Glutamatergic neuron (in vitro differentiated cells): ENCODE results near the gene CNRIP1. TPM values are rescaled to one million over a fixed set of nuclear protein-coding genes. Genes with fewer than 3 reads are reported as not detected.

Experiments
- DNase-seq: peaks from one replicate; pipeline ENCODE4 v3.0.0; 2022
- H3K27ac Mint-ChIP-seq: one replicate; pipeline ENCODE4 v1.8.0; 2020; ENCODE audit warnings: mild to moderate bottlenecking, mixed read lengths, inconsistent platforms; ENCODE audit not compliant: unreplicated experiment
- H3K27me3 Mint-ChIP-seq: one replicate; pipeline ENCODE4 v1.8.0; 2020; ENCODE audit warnings: mild to moderate bottlenecking, moderate library complexity, mixed read lengths, inconsistent platforms; ENCODE audit not compliant: unreplicated experiment
- H3K36me3 Mint-ChIP-seq: one replicate; pipeline ENCODE4 v1.8.0; 2020; ENCODE audit warnings: mild to moderate bottlenecking, mixed read lengths, inconsistent platforms; ENCODE audit not compliant: unreplicated experiment
- H3K4me1 Mint-ChIP-seq: one replicate; pipeline ENCODE4 v1.8.0; 2020; ENCODE audit warnings: mild to moderate bottlenecking, low read depth, mixed read lengths, inconsistent platforms; ENCODE audit not compliant: unreplicated experiment
- H3K4me3 Mint-ChIP-seq: one replicate; pipeline ENCODE4 v1.8.0; 2020; ENCODE audit warnings: mild to moderate bottlenecking, mixed read lengths, inconsistent platforms; ENCODE audit not compliant: unreplicated experiment
- H3K9me3 Mint-ChIP-seq: one replicate; pipeline ENCODE4 v1.8.0; 2020; ENCODE audit warnings: mild to moderate bottlenecking, moderate library complexity, mixed read lengths, inconsistent platforms; ENCODE audit not compliant: unreplicated experiment
- CTCF ChIP-seq: fragments of 200-600 bp; sonication (generic); IDR thresholded peaks from one replicate; pipeline ENCODE4 v1.5.0; 2021; ENCODE audit not compliant: partially characterized antibody, unreplicated experiment
- total RNA-seq: library from RNA; stranded (reverse); fragmentation: NEBNext Ultra II Directional; extraction: Animal tissue kit (Norgen Biotek cat#: 25700); gene quantifications from one replicate; pipeline ENCODE4 v1.2.1, GENCODE V29; 2021; ENCODE audit not compliant: unreplicated experiment

CNRIP1 gene
- total RNA-seq, 1 donor from 2014 or later = 28.0 TPM

GRCh38 chr2:68245066-68245465 lies 74.7 kb downstream of the CNRIP1 start:
- Mint-ChIP-seq H3K4me3 (no peak overlapping the region), H3K27ac (no peak overlapping the region), H3K27me3 (no peaks in the 10 kb centered on the region), H3K9me3 (no peaks in the 10 kb centered on the region), H3K36me3 (no peaks in the 10 kb centered on the region), H3K4me1 (peaks cover 13% of the 10 kb centered on the region)
- DNase-seq = no peak
- no peak for TF ChIP-seq CTCF

GRCh38 chr2:68244456-68244855 lies 75.3 kb downstream of the CNRIP1 start:
- no peak for DNase-seq
- Mint-ChIP-seq H3K9me3 (no peaks in the 10 kb centered on the region), H3K4me3 (no peak overlapping the region), H3K4me1 (peaks cover 11% of the 10 kb centered on the region), H3K27ac (no peak overlapping the region), H3K36me3 (no peaks in the 10 kb centered on the region), H3K27me3 (no peaks in the 10 kb centered on the region)
- TF ChIP-seq CTCF = no peak

Other genes starting within 250 kb of the CNRIP1 start
- gene PNO1, start 162.1 kb downstream of the CNRIP1 start, total RNA-seq = 11.0 TPM
- 53.4 TPM for gene PPP3R1, start 67.4 kb downstream of the CNRIP1 start, total RNA-seq
- not detected for gene PLEK, start 45.3 kb upstream of the CNRIP1 start, total RNA-seq
- 0.81 TPM for gene FBXO48, start 147.3 kb upstream of the CNRIP1 start, total RNA-seq
- gene APLF, start 147.6 kb upstream of the CNRIP1 start, total RNA-seq = 4.4 TPM